Liver (tissue), 9 donors: ENCODE results near the gene BBIP1. TPM values are rescaled to one million over a fixed set of nuclear protein-coding genes. Genes with fewer than 3 reads are reported as not detected.

ENCODE experiments used
- DNase-seq: peaks from one replicate; pipeline ENCODE4 v3.0.0-alpha.2; 2017; ENCODE audit warnings: low spot score
- H3K27ac ChIP-seq, 2 donors: one replicate each; pipeline ENCODE4 v1.7.0; 2013; ENCODE audit warnings: inconsistent platforms in 2 of 2, low read length in 2 of 2, control low read depth in 1 of 2, low read depth in 1 of 2, mild to moderate bottlenecking in 1 of 2
- H3K27me3 ChIP-seq, 4 donors: one replicate each; pipeline versions ENCODE4 v1.6.1 to v1.7.0; 2013; ENCODE audit warnings: low read length in 3 of 4, inconsistent platforms in 1 of 4, mild to moderate bottlenecking in 1 of 4, moderate library complexity in 1 of 4; ENCODE audit not compliant: control insufficient read depth in 4 of 4, insufficient read depth in 4 of 4
- H3K36me3 ChIP-seq, 4 donors: one replicate each; pipeline versions ENCODE4 v1.6.1 to v1.7.0; 2013; ENCODE audit warnings: low read length in 3 of 4, mild to moderate bottlenecking in 3 of 4, low read depth in 1 of 4, moderate library complexity in 1 of 4; ENCODE audit not compliant: control insufficient read depth in 4 of 4, insufficient read depth in 3 of 4
- H3K4me1 ChIP-seq, 4 donors: one replicate each; pipeline versions ENCODE4 v1.6.1 to v1.7.0; 2013; ENCODE audit warnings: low read length in 3 of 4, mild to moderate bottlenecking in 3 of 4, moderate library complexity in 1 of 4; ENCODE audit not compliant: control insufficient read depth in 4 of 4, insufficient read depth in 4 of 4
- H3K4me3 ChIP-seq, 3 donors: one replicate each; pipeline versions ENCODE4 v1.6.1 to v1.7.0; 2013; ENCODE audit warnings: low read length in 3 of 3, control low read depth in 1 of 3, low read depth in 1 of 3, mild to moderate bottlenecking in 1 of 3
- H3K9ac ChIP-seq, 2 donors: one replicate each; pipeline ENCODE4 v1.7.0; 2013; ENCODE audit warnings: low read length in 2 of 2, mild to moderate bottlenecking in 2 of 2, moderate library complexity in 2 of 2, control low read depth in 1 of 2, low read depth in 1 of 2
- H3K9me3 ChIP-seq, 4 donors: one replicate each; pipeline versions ENCODE4 v1.6.1 to v1.7.0; 2013; ENCODE audit warnings: low read length in 3 of 4; ENCODE audit not compliant: control insufficient read depth in 4 of 4
- EGR1 ChIP-seq, 2 donors: IDR thresholded peaks; 2 replicates each; pipeline ENCODE4 v1.6.1; 2016 to 2018; ENCODE audit warnings: antibody characterized with exemption in 2 of 2, low read depth in 2 of 2
- FOXA2 ChIP-seq: IDR thresholded peaks from 2 replicates; pipeline ENCODE4 v1.6.1; 2016; ENCODE audit warnings: antibody characterized with exemption
- GABPA ChIP-seq, 2 donors: IDR thresholded peaks in 1 of 2; conservative IDR thresholded peaks in 1 of 2; 2 replicates each; pipeline ENCODE4 v1.6.1; 2016; ENCODE audit warnings: antibody characterized with exemption in 2 of 2, mild to moderate bottlenecking in 1 of 2, moderate library complexity in 1 of 2
- HNF4A ChIP-seq, 2 donors: conservative IDR thresholded peaks; 2 replicates each; pipeline ENCODE4 v1.6.1; 2016; ENCODE audit warnings: antibody characterized with exemption in 2 of 2, mild to moderate bottlenecking in 2 of 2
- HNF4G ChIP-seq: IDR thresholded peaks from 2 replicates; pipeline ENCODE4 v1.6.1; 2016; ENCODE audit warnings: antibody characterized with exemption
- JUND ChIP-seq, 2 donors: IDR thresholded peaks; 2 replicates each; pipeline ENCODE4 v1.6.1; 2016; ENCODE audit warnings: antibody characterized with exemption in 2 of 2
- NR2F2 ChIP-seq: IDR thresholded peaks from 2 replicates; pipeline ENCODE4 v1.6.1; 2016; ENCODE audit warnings: antibody characterized with exemption
- RAD21 ChIP-seq, 2 donors: IDR thresholded peaks; 2 replicates each; pipeline ENCODE4 v1.6.1; 2016; ENCODE audit warnings: antibody characterized with exemption in 2 of 2, mild to moderate bottlenecking in 2 of 2
- RXRA ChIP-seq, 2 donors: IDR thresholded peaks; 2 replicates each; pipeline ENCODE4 v1.6.1; 2017 to 2018; ENCODE audit warnings: antibody characterized with exemption in 2 of 2, mild to moderate bottlenecking in 1 of 2
- TAF1 ChIP-seq: conservative IDR thresholded peaks from 2 replicates; pipeline ENCODE4 v1.6.1; 2016; ENCODE audit warnings: antibody characterized with exemption, mild to moderate bottlenecking
- YY1 ChIP-seq: IDR thresholded peaks from 2 replicates; pipeline ENCODE4 v1.6.1; 2016; ENCODE audit warnings: antibody characterized with exemption, mild to moderate bottlenecking
- WGBS: extraction: QIAGEN DNeasy Blood & Tissue Kit; methylation state at CpG from one replicate; pipeline ENCODE4 v1.1.7; 2013; 5-methylcytosine and 5-hydroxymethylcytosine counted together
- polyA plus RNA-seq, 2 donors: library from polyadenylated mRNA; stranded (reverse) in 1 of 2; unstranded in 1 of 2; fragments of 200-250 nt in 1 of 2; fragments of >200 nt in 1 of 2; fragmentation: Nextera tagmentation in 1 of 2; extraction: Ambion mirVana in 1 of 2; gene quantifications; one replicate each; pipeline versions ENCODE4 v1.2.1 to v1.2.3, GENCODE V29; 2013 to 2015
- total RNA-seq, 2 donors: library from RNA; depleted of rRNA; stranded (reverse); fragments of >200 nt; gene quantifications; one replicate each; pipeline ENCODE4 v1.2.3, GENCODE V29; 2014
- TF ChIP-seq, protein P1 (sequence below): IDR thresholded peaks from 2 replicates; pipeline ENCODE4 v1.6.1; 2016; ENCODE audit warnings: antibody characterized with exemption
- TF ChIP-seq, protein P2 (sequence below): fragments of 150-350 bp; IDR thresholded peaks from 2 replicates; pipeline ENCODE4 v1.5.1; 2017; ENCODE audit warnings: improper control_type of control experiment, low read depth, low read length; ENCODE audit not compliant: missing input control
- TF ChIP-seq, protein P3 (sequence below): IDR thresholded peaks from 2 replicates; pipeline ENCODE4 v1.6.1; 2016; ENCODE audit warnings: antibody characterized with exemption
- TF ChIP-seq, protein P4 (sequence below): IDR thresholded peaks from 2 replicates; pipeline ENCODE4 v1.6.1; 2016; ENCODE audit warnings: antibody characterized with exemption
- TF ChIP-seq, protein P5 (sequence below): IDR thresholded peaks from 2 replicates; pipeline ENCODE4 v1.6.1; 2016; ENCODE audit warnings: antibody characterized with exemption, mild to moderate bottlenecking
- donor health status: healthy.
- donor health status: healthy.
- donor health status: healthy.
- donor health status: healthy.
- donor health status: healthy.

BBIP1 gene
- total and polyA plus RNA-seq, 4 donors = 10.4 to 15.8 (median 11.1) TPM

DNA sequence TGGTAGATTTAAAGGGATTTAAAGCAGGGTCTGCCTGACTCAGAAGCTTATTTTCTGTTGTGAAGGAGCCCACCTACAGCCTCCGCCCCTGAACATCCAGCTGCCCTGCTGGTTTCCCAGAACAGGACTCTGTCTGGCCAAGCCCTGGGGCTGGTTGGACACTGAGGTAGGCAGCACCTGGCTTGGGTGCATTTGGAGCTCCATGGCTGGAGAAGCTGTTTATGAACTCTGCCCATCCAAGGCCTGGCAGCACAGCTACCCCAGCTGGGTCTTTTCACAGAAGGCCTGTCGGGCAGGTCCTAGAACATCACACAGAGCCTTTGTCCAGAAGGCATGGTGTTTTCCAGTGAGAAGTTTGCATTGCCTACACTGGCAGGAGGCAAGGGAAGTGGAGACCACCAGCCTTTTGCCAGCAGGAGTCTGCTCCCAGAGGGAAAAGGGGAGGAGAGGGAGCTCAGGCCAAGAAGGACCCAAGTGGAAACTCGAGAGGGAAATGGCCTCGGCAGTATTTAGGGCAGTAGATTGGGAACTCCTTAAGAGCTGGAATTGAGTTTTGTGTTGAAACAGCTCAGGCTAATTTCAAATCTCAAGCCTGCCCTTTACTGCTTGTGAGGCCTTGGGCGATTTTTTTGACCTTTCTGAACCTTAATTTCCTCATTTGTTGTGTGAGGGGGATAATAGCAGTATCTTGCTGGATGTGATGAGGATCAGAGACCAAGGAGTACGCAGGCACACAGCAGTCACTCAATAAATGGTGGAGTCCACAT lies 59.6 kb downstream of the BBIP1 start:
- Histone ChIP-seq H3K27ac (peak overlapping the region; percentile 56 to 58), H3K9ac (no peak overlapping the region), H3K36me3 (no peaks in the 10 kb centered on the region), H3K4me3 (no peak overlapping the region), H3K27me3 (no peaks in the 10 kb centered on the region), H3K9me3 (no peaks in the 10 kb centered on the region), H3K4me1 (peaks cover 7 to 34% (median 22%) of the 10 kb centered on the region in 4 donors)
- WGBS = 79% methylated on average over 6 of the region's 6 CpGs
- no peak for DNase-seq
- TF ChIP-seq, protein P1, sequence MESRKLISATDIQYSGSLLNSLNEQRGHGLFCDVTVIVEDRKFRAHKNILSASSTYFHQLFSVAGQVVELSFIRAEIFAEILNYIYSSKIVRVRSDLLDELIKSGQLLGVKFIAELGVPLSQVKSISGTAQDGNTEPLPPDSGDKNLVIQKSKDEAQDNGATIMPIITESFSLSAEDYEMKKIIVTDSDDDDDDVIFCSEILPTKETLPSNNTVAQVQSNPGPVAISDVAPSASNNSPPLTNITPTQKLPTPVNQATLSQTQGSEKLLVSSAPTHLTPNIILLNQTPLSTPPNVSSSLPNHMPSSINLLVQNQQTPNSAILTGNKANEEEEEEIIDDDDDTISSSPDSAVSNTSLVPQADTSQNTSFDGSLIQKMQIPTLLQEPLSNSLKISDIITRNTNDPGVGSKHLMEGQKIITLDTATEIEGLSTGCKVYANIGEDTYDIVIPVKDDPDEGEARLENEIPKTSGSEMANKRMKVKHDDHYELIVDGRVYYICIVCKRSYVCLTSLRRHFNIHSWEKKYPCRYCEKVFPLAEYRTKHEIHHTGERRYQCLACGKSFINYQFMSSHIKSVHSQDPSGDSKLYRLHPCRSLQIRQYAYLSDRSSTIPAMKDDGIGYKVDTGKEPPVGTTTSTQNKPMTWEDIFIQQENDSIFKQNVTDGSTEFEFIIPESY = no peak
- TF ChIP-seq, protein P2, sequence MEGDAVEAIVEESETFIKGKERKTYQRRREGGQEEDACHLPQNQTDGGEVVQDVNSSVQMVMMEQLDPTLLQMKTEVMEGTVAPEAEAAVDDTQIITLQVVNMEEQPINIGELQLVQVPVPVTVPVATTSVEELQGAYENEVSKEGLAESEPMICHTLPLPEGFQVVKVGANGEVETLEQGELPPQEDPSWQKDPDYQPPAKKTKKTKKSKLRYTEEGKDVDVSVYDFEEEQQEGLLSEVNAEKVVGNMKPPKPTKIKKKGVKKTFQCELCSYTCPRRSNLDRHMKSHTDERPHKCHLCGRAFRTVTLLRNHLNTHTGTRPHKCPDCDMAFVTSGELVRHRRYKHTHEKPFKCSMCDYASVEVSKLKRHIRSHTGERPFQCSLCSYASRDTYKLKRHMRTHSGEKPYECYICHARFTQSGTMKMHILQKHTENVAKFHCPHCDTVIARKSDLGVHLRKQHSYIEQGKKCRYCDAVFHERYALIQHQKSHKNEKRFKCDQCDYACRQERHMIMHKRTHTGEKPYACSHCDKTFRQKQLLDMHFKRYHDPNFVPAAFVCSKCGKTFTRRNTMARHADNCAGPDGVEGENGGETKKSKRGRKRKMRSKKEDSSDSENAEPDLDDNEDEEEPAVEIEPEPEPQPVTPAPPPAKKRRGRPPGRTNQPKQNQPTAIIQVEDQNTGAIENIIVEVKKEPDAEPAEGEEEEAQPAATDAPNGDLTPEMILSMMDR = no peak
- TF ChIP-seq RXRA (IDR thresholded peaks at IDR 0.05) (no peak), NR2F2 (no peak), TAF1 (no peak), EGR1 (IDR thresholded peaks at IDR 0.05; ENCODE audit: low read depth in 2 of 2) (no peak), HNF4G (no peak), FOXA2 (no peak), JUND (IDR thresholded peaks at IDR 0.05) (no peak), RAD21 (IDR thresholded peaks at IDR 0.05) (no peak)
- TF ChIP-seq, protein P3, sequence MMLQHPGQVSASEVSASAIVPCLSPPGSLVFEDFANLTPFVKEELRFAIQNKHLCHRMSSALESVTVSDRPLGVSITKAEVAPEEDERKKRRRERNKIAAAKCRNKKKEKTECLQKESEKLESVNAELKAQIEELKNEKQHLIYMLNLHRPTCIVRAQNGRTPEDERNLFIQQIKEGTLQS = no peak
- TF ChIP-seq, protein P4, sequence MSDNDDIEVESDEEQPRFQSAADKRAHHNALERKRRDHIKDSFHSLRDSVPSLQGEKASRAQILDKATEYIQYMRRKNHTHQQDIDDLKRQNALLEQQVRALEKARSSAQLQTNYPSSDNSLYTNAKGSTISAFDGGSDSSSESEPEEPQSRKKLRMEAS = no peak

DNA sequence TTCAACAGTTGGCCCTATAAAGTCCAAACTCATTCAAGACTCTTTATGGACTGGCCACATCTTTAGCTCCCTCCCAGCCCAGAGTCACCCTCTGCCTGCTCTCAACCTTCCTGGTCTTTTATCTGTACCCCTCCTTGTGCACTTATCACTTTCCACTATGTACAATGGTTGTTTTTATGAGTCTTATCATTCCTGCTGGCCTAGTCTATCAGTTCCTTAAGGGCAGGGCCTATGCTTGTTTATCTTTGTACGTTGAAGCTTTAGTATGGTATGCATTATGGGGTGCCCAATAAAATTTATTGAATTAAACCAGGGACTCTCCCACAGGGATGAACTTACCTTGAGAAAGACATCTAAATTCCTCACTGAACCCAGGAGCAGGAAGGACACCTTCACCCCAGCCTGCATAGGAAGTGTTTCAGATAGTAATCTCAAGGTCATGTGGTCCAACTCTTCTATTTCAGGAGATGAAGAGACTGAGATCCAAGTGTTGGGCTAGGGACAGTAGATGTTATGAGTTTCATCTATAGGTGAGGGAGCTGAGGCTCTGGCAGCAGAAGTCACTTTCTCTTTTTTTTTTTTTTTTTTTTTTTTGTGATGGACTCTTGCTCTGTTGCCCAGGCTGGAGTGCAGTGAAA lies 60.6 kb downstream of the BBIP1 start:
- WGBS = 47% methylated on average over 1 of the region's 1 CpG
- Histone ChIP-seq H3K9me3 (no peaks in the 10 kb centered on the region), H3K4me3 (no peak overlapping the region), H3K4me1 (peaks cover 7 to 33% (median 22%) of the 10 kb centered on the region in 4 donors), H3K27ac (peak overlapping the region; percentile 64 to 85), H3K27me3 (no peaks in the 10 kb centered on the region), H3K36me3 (no peaks in the 10 kb centered on the region), H3K9ac (no peak overlapping the region)
- TF ChIP-seq, protein P5, sequence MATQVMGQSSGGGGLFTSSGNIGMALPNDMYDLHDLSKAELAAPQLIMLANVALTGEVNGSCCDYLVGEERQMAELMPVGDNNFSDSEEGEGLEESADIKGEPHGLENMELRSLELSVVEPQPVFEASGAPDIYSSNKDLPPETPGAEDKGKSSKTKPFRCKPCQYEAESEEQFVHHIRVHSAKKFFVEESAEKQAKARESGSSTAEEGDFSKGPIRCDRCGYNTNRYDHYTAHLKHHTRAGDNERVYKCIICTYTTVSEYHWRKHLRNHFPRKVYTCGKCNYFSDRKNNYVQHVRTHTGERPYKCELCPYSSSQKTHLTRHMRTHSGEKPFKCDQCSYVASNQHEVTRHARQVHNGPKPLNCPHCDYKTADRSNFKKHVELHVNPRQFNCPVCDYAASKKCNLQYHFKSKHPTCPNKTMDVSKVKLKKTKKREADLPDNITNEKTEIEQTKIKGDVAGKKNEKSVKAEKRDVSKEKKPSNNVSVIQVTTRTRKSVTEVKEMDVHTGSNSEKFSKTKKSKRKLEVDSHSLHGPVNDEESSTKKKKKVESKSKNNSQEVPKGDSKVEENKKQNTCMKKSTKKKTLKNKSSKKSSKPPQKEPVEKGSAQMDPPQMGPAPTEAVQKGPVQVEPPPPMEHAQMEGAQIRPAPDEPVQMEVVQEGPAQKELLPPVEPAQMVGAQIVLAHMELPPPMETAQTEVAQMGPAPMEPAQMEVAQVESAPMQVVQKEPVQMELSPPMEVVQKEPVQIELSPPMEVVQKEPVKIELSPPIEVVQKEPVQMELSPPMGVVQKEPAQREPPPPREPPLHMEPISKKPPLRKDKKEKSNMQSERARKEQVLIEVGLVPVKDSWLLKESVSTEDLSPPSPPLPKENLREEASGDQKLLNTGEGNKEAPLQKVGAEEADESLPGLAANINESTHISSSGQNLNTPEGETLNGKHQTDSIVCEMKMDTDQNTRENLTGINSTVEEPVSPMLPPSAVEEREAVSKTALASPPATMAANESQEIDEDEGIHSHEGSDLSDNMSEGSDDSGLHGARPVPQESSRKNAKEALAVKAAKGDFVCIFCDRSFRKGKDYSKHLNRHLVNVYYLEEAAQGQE = no peak
- TF ChIP-seq HNF4G = no peak
- TF ChIP-seq TAF1 = no peak
- no peak for TF ChIP-seq EGR1 (IDR thresholded peaks at IDR 0.05; ENCODE audit: low read depth in 2 of 2)
- no peak for TF ChIP-seq JUND (IDR thresholded peaks at IDR 0.05)
- TF ChIP-seq GABPA (IDR thresholded peaks at IDR 0.05 in 1 of 2, conservative IDR thresholded peaks at IDR 0.05 in 1 of 2) = no peak
- no peak for TF ChIP-seq RAD21 (IDR thresholded peaks at IDR 0.05)
- TF ChIP-seq, protein P4 = no peak
- no peak for TF ChIP-seq YY1
- TF ChIP-seq HNF4A (conservative IDR thresholded peaks at IDR 0.05) = no peak
- TF ChIP-seq, protein P1 = no peak
- DNase-seq = no peak
